NCI-H2107 (cell line): ENCODE measurements around the gene RYR3.

Experiments
- DNase-seq: peaks from one replicate; lab custom pipeline; 2025; lab: John Stamatoyannopoulos, UW

RYR3 gene

DNA sequence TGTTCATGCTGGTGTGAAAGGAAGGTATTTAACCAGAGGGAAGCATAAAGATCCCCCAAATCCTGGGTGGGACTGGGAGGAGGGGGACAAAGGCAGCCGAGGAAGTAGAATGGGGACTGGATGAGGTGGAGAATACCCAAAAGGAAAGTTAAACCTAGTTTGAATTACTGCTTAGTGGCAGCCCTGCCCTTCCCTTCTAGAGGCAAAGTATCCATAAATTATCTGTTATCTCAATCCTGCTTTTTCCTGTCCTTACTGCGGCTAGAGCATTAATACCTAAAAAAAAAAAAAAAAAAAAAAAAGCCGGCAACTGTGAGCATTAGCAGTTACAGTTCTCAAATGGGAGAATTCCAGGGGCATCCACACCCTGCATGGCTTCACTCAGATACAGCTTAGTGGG lies 139.0 kb downstream of the RYR3 start:
- no peak for DNase-seq

DNA sequence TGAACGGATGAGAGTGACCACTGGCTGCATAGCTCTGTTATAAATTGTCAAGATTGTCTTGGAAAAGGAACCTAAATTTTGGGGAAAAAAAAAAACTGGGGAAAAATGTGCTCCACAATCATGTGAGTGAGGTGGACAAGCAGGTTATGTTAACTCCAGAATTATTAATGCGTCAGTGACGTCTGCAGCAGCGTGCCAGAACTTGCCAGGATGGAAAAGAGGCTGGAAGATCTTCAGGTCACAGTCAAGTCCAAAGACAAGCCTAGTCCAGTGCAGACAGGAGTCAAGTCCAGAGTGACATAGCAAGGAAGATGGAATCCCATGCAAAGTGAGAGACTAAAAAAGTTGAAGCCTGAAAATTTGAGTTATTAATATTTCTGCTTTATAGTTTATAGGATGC lies 140.6 kb downstream of the RYR3 start:
- no peak for DNase-seq

DNA sequence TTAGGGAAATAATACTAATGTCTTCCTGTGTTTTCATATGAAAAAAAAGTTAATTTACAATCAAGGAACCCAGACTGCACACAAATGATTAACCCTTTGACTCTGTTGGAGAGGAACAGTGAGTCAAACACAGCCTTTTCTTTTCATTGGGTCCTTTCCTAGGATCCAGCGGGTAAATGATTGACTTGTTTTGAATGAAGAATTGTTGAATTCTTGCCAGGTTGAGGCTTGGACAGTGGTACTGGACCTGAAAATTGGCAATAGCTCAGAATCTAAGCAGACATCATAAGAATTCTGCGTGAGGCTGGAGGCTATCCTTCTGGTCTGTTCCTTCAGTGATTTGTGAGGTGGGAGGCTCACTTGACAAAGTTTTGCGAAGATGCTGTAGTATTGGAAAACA lies 143.0 kb downstream of the RYR3 start:
- no peak for DNase-seq

DNA sequence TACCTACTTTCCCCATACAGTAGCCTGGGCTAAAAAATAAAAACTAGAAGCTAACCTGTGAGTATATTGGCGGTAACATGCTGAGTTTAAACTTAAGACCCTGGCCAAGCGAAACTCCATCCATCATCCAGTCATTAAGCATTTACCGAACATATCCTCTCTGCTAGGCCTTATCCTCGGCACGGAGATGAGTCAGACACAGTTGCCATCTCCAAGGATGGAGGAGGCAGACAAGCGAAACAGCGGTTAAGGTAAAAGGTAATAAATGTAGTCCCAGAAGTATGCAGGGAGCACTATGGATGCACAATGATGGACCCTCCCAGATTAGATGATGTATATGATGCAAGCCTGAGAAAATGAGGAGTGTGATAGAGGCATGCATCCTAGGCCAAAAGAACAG lies 143.6 kb downstream of the RYR3 start:
- no peak for DNase-seq

DNA sequence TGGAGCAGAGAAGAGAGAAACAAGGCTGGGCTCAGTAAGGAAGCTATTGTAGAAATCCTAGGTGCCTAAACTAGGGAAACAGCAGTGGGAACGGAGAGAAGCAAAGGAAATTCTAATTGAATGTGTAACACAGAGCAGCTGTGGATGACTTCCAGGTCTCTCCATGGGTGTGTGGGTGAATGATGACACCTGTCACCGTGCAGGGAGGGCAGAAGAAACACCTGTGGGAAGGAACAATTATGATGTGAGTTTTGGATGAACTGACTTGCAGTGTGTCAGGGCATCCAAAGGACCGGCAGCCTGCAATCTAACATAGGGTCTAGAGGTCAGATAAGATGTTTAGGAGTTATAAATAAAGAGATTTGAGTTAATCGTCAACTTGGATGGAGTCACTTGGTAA lies 144.2 kb downstream of the RYR3 start:
- DNase-seq, result no peak

DNA sequence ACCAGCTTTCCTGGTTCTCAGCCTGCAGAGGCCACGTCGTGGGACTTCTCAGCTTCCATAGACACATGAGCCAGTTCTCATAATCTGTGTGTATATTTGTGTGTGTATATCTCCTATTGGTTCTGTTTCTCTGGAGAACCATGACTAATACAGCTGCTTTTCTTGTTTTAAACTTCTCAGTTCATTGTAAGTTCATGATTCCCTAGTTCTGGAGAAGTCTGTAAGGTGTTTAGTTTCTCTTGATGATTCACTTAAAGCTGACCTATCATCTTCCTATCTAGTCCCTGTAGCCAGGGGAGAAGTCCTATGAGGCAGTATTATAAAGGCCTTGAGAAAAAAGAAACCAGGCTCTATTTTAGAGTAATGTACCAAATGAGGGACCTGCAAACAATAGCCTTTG lies 147.7 kb downstream of the RYR3 start:
- no peak for DNase-seq

DNA sequence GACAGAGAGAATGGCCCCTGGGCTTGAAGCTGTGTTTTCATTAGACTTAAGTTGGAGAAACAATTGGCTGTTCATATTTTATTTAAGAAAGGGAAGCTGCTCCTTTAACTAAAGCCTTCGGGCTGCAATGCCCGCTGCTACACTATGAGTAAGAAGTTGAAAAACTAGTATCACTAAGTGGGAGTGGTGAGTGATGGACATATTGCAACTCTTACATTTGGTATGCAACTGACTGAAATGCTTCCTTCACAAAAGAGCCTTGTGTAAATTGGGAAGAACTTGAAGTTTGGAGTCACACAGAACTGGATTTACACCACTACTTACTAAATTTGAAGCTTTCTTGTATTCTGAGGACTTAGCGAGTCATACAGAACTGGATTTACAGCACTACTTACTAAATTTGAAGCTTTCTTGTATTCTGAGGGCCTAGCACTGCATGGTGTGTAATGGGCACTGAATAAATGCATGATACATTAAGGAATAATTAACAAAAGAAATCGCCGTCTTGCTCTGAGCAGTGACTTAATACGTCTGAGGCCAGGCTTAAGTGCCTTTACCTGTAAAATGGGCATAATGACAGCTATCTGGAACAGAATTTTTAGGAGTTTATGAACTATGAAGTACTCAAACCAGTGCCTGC lies 149.5 kb downstream of the RYR3 start:
- DNase-seq, result no peak

DNA sequence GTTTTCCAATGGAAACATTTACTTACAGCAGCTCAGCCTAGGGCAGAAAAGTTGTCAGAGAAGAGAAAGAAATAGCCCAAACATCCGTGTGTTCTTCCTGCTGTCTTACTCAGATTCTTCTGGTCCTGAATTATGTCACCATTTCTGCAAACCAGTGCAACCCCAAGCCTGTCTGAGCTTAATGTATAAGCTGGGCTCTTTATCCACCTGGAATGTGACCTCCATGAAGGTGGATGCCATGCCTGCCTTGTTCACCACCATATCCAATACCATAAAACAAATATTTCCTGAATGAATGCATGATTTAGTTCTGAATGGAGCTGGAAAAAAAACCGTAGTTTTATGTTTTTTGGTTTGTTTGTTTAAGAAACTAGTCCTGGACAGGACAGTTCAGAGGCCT lies 150.9 kb downstream of the RYR3 start:
- DNase-seq, result no peak

DNA sequence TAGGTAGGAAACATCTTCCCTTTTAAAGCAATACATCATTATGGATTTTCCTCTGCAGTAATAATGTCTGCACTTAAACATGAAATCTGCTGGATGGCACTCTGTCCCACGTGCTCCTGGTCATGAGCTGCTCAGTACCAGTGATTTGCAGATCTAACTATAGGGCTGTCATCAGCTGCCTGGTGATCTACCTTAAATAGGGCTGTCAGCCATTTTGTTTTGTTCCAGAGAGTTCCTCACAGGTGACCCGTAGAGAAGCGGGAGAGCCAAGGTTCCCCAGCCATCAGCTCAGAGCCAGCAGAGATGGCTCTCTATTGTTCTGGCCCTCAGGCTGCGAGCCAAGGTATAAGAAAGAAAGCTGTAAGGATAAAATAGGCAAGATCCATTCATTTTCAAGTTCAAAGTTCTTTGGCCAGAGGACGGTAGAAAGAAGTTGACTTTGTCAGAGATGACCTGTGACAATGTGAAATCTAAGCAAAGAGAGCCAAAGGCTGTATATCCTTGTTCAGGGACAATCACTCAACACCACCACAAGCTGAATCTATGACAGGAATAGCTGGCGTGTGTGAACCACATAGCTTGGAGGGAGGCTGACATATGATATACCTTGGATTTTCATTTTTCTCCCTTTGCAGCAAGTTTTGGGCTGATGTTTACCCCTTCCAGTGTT lies 156.5 kb downstream of the RYR3 start:
- DNase-seq, result no peak

DNA sequence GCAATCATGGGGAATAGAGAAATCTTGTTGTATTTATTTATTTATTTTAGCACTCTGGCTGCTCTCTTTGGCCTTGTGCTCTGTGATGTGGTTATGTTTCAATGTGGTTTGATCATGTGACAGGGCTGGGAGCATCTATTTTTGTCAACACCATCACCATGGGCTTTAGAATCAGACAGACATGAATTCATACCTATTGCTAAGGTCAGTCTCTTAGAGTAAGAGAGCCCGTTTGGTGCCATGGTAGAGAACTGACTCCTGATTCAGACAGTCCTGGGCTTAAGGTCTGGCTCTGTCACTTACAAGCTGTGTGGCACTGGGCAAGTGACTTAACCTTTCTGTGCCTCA lies 157.0 kb downstream of the RYR3 start:
- DNase-seq, result no peak

DNA sequence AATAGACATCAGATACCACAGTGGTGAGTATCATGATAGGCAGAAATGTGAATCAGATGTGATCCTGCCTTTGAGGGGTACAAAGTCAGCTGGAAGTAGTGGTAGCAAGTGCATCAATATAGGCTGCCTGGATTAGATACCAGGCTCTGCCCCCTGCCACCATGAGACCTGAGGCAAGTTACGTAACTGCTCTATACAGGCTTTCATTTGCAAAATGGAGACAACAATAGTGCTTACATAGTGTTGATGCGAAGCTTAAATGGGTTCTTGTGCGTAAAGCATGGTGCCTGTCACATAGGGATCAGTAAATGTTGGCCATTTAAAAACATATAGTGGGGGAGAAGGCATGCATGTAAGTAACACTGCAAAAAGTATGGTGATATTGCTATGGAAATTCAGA lies 158.0 kb downstream of the RYR3 start:
- no peak for DNase-seq

DNA sequence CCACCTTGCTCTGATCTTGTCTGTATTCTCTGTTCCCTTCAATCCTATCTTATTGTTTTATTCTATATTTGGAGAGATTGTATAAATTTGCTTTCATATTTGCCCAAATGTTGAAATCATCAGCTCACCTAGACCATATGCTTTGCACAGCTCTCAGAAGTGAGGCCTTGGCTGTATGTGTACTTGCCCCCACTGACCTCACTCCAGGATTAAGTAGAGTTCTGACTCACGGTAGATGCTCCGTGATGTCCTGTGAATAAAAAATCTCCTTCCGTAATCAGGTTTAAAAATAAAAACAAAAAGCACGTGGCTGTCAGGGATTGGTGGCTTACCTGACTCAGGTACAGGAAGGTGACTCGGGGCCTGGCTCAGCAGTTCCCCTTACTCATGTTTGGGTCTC lies 162.2 kb downstream of the RYR3 start:
- no peak for DNase-seq

DNA sequence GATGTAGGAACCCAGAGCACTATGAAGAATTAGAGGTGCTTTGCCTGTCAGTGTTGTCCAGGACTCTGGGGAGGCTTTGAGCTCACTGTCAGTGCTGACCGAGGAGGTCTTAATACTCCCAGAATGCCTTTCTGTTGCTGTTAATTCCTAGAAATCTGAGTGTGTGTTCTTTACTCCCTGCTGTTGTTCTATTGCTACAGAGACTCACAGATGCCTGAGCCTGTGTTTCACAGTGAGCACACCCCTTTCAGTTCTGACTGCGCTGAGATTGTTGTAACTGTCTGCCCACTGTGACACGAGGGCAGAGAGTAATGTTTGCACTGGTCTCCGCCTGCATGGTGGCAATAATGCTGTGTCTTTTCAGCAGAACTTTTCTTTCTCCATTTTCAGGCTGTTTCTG lies 162.9 kb downstream of the RYR3 start:
- no peak for DNase-seq

DNA sequence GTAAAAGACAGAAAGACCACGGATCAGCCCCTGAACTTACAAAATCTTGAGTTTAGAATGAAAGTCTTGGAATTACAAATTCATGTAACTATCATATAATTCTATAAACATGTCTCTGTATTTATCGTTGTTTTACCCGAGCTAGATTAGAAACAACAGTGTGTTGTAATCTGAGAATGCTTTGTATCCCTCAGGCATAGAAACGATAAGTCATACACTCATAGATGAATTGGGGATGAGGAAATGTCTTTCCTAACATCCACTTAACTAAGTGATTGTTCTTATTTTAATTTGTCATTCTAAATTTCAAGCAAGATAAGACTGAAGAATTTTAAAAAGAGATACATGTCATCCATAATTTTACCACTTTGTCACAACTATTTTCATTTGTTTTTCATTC lies 165.3 kb downstream of the RYR3 start:
- no peak for DNase-seq

DNA sequence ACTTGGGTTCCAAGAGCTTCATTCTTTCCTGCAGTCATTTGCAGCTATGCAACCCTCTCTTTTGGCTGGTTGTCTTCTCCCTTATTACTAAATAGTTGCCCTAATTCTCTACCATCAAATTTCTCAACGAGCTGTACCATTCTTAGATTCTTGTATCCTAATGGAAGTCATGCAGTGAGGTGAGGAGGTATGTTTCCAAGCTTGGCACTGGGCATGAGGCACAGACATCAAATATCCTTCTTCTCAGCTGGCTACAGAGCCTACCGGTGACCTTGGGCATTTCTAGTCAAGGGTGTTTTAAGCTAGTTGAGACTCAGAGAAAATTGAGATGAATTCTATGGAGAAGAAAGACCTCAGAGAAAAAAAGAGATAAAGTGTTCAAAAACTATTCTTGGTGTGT lies 166.1 kb downstream of the RYR3 start:
- DNase-seq, result no peak

DNA sequence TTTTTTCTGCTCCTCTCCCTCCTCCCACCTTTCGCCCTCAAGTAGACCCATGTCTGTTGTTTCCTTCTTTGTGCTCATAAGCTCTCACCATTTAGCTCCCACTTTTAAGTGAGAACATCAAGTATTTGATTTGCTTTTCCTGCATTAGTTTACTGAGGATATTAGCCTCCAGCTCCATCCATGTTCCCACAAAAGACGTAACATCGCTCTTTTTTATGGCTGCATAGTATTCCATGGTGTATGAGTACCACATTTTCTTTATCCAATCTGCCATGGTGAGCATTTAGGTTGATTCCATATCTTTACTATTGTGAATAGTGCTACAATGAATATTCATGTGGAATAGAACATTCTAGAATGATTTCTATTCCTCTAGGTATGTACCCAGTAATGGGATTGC lies 178.6 kb downstream of the RYR3 start:
- DNase-seq, result no peak

DNA sequence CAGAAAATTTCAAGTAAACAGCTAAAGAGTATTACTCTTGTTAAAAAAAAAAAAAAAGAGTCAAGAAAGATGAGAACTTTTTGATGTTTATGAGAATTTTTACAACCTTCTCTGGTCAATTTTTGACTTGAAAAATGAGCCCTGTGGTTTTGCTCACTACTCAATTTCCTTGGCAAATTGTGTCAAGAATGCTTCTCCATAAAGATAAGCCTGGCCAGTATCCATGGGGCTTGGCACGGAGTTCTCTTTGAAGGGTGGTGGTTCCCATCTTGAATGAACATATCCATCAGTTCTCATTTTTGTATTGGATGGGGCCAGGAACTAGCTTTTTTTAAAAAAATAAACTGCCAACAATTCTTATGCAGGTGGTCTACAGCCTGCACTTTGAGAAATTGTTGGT lies 179.9 kb downstream of the RYR3 start:
- no peak for DNase-seq

DNA sequence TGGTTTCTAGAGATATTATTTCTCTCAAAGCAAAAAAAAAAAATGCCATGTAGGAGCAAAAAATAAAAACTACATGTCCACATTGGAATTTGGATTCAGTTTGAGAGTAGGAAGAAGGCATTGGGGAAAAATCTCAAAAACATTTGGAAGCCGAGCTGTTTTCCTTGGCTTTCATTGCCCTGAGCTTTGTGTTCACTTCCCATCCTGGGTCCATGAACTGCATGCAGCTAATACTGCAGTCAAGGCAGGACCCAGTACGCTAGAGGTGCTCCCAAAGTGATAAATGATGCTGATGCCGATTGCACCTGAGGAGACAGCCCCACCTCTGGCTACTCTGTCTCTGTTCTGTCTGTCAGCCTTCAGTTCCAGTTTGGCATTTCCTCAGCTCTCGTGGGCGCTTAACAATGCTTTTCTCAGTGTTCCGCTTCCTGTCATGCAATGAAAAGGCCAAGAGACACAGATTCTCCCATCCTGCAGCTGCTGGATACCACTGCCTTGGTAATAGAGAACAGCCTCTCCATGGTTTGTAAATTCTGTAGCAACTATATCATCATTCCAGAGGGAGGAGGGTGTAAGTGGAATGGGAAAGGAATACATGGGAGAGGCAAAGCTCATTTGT lies 181.8 kb downstream of the RYR3 start:
- DNase-seq, result no peak

DNA sequence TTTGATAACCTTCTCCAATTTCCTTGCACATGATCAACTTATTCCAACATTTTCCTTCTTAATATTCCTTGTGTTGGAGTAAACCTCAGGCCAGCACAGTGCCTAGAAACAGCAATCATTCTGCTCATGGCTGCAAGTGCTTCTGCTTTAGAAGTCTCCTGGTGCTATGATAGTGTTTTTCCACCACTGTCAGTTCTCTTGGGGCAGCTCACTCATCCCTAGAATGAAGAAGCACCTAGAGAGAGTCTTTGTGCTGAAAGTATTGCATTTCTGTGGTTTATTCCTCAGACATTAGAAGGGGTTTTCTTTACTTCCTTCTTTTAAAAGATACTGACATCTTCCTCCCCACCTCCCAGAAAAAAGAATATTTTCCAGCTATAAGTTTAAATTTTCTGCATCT lies 183.5 kb downstream of the RYR3 start:
- no peak for DNase-seq

DNA sequence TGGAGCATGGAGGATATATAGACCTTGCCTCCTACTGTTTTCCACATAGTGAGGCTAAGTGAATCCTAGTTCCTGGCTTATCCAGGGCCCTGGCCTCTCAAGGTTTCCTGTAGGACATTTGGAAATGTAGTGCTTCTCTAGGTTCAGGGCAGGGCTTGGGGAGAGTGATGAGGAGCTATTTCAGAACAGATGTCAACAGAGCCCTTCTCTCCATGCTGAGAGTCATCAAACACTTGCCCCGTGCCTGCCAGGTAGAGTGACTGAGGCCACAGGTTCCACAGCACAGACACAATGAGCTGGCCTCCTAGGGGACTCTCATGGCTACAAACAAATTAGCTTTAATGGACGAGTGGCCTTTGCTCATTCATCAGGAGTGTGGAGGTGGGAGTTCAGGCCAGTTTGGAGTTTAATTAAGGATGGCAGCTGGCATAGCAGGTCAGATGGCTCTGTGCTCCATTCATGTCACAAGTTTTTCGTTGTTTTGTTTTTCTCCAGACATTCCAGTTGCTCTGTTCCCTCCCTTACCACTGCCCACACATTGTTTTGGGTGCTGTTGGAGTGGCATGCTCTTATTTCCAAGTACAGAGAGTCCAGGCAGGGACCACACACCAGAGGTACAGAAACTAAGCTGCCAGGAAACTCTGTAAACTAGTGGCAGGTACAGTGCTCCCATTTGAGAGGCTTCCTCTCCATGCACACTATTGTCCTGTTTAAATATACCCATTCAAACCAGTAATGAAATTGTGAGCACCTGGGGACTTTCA lies 189.8 kb downstream of the RYR3 start:
- no peak for DNase-seq

DNA sequence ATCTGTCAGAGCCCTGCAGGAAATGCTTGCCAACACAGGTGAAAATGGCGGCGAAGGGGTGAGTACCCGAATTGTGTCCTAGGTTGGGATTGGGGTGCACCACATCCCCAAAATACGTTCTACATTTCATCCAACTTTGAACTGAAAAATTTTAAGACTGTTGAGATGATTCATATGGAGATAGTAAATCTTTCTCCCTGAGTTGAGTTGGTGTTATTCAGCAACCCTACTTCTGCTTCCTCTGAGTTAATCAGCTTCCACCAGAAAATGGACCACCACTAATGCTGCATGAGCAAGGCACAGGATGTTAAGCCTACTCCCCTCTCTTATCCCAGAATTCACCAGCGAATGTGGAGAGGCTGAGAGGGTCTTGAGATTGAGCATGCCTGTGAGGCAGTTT lies 192.9 kb downstream of the RYR3 start:
- no peak for DNase-seq

DNA sequence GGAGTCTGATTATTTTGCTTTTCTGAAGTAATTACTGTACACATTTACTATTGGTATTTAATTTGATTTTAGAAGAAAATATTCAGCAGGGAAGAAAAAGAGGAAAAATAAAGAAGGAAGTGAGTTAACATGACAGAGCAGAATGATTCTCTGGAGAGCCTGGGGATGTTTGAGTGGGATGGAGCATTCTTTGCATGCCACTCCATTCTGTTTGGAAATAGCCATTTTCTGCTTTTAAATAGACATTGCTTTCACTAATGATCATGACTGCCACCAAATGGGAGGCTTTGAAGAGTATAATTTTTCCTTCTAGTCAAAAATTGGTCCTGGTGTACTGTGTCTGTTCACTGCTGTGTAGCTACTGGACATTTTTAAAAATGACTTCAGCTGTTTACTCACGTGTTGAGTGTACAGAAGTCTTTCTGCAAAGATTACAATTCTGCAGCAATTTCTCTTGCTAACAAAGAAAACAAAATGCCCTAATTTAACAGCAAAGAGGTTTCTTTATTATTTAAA lies 196.1 kb downstream of the RYR3 start:
- no peak for DNase-seq

DNA sequence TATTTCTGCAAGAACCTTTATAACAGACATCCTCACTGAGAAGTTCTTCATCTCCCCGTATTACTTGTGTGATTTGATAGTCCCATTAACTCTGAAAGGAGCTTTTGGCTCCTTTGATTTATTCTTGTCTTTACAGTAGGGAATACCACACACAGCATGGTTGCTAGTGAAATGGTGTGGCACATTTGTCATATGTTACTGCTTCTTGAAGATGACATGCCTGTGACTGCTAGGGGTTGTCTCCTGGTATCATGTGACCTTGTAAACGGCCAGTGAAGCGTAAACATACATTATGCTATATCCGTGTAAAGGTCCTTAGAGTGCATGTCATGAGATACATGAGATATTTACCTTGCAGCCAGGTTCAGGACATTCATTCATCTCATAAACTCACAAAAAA lies 197.9 kb downstream of the RYR3 start:
- DNase-seq, result no peak
